ENCODE data around the gene KANK2. TPM values are rescaled to one million over a fixed set of nuclear protein-coding genes. Genes with fewer than 3 reads are reported as not detected.
A peak's percentile ranks its signal among the peaks of the same experiment; 100 is the strongest.

KANK2 gene
- total RNA-seq (under 1 TPM; 0.63 to 0.72 TPM), total RNA-seq (0.30 to 0.81 reads per million in 2 donors)

- DNase-seq (peak; percentile 65 to 71 (median 67)), ATAC-seq (peak; percentile 94)
- Mint-ChIP-seq H3K4me3 (peak within 1 kb of the TSS; percentile 81), H3K27ac (no peak within 1 kb of the TSS), H3K36me3 (ENCODE audit: low read depth) (no peaks in the 10 kb centered on the region), H3K4me1 (peaks cover 9% of the 10 kb centered on the region), H3K27me3 (peaks cover 16% of the 10 kb centered on the region)
- no peaks in the 10 kb centered on the region for H3K9me3 ChIP-seq (ENCODE audit: control insufficient read depth, low read length, poor library complexity, severe bottlenecking)
These were observed at the start of gene KANK2 for GRCh38 chr19:11197291-11198174. Gene KANK2, minus strand, starts transcription at chr19:11197545. Its CDS starts 3,034 bp downstream, at chr19:11194511.

- H3K4me1 Mint-ChIP-seq: peaks cover 10% of the 10 kb centered on the region
- H3K27ac Mint-ChIP-seq: no peak overlapping the region
These were observed 49.6 kb upstream of the KANK2 start for GRCh38 chr19:11246941-11247340.

GRCh38 chr19:11244846-11245589, 47.7 kb upstream of the KANK2 start:
- no peaks in the 10 kb centered on the region for H3K9me3 ChIP-seq (ENCODE audit: control insufficient read depth, low read length, poor library complexity, severe bottlenecking)
- no peak overlapping the region for H3K27ac Mint-ChIP-seq
- DNase-seq: no peak
- peaks cover 35% of the 10 kb centered on the region for H3K27me3 Mint-ChIP-seq
- no peak for ATAC-seq
- peaks cover 2% of the 10 kb centered on the region for H3K36me3 Mint-ChIP-seq (ENCODE audit: low read depth)
- H3K4me3 Mint-ChIP-seq: no peak overlapping the region
- H3K4me1 Mint-ChIP-seq: peaks cover 10% of the 10 kb centered on the region

More at GRCh38 chr19:11246941-11247340, 49.6 kb upstream of the KANK2 start:
- H3K9me3 ChIP-seq (ENCODE audit: control insufficient read depth, low read length, poor library complexity, severe bottlenecking): no peaks in the 10 kb centered on the region
- no peak overlapping the region for H3K4me3 Mint-ChIP-seq
- H3K36me3 Mint-ChIP-seq (ENCODE audit: low read depth): peaks cover 2% of the 10 kb centered on the region
- DNase-seq (no peak), ATAC-seq (no peak)
- H3K27me3 Mint-ChIP-seq: peaks cover 25% of the 10 kb centered on the region

- no peak overlapping the region for H3K27ac Mint-ChIP-seq
- H3K9me3 ChIP-seq (ENCODE audit: control insufficient read depth, low read length, poor library complexity, severe bottlenecking): no peaks in the 10 kb centered on the region
- peaks cover 10% of the 10 kb centered on the region for H3K4me1 Mint-ChIP-seq
- H3K4me3 Mint-ChIP-seq: no peak overlapping the region
- H3K27me3 Mint-ChIP-seq: peaks cover 35% of the 10 kb centered on the region
- H3K36me3 Mint-ChIP-seq (ENCODE audit: low read depth): peaks cover 2% of the 10 kb centered on the region
- no peak for DNase-seq
- no peak for ATAC-seq
These were observed 46.4 kb upstream of the KANK2 start for GRCh38 chr19:11243798-11244169.

- H3K36me3 Mint-ChIP-seq (ENCODE audit: low read depth): peaks cover 2% of the 10 kb centered on the region
- ATAC-seq: peak; percentile 98
- peak; percentile 73 to 79 (median 78) for DNase-seq
- peaks cover 10% of the 10 kb centered on the region for H3K4me1 Mint-ChIP-seq
- H3K4me3 Mint-ChIP-seq: no peak overlapping the region
- no peaks in the 10 kb centered on the region for H3K9me3 ChIP-seq (ENCODE audit: control insufficient read depth, low read length, poor library complexity, severe bottlenecking)
- no peak overlapping the region for H3K27ac Mint-ChIP-seq
- peaks cover 30% of the 10 kb centered on the region for H3K27me3 Mint-ChIP-seq
These were observed 45.8 kb upstream of the KANK2 start for GRCh38 chr19:11242864-11243797.

GRCh38 chr19:11242025-11242424, 44.7 kb upstream of the KANK2 start:
- Mint-ChIP-seq H3K27ac (no peak overlapping the region), H3K4me3 (no peak overlapping the region), H3K4me1 (peaks cover 10% of the 10 kb centered on the region), H3K27me3 (peaks cover 30% of the 10 kb centered on the region), H3K36me3 (ENCODE audit: low read depth) (peaks cover 2% of the 10 kb centered on the region)
- no peak for ATAC-seq
- no peak for DNase-seq
- H3K9me3 ChIP-seq (ENCODE audit: control insufficient read depth, low read length, poor library complexity, severe bottlenecking): no peaks in the 10 kb centered on the region

GRCh38 chr19:11240008-11240444, 42.7 kb upstream of the KANK2 start:
- ATAC-seq (no peak), DNase-seq (no peak)
- Mint-ChIP-seq H3K36me3 (ENCODE audit: low read depth) (no peaks in the 10 kb centered on the region), H3K27ac (no peak overlapping the region), H3K4me3 (no peak overlapping the region), H3K4me1 (peaks cover 6% of the 10 kb centered on the region), H3K27me3 (peaks cover 24% of the 10 kb centered on the region)
- H3K9me3 ChIP-seq (ENCODE audit: control insufficient read depth, low read length, poor library complexity, severe bottlenecking): no peaks in the 10 kb centered on the region

- Mint-ChIP-seq H3K27me3 (peaks cover 24% of the 10 kb centered on the region), H3K4me3 (no peak within 1 kb of the TSS), H3K4me1 (peaks cover 6% of the 10 kb centered on the region), H3K27ac (no peak within 1 kb of the TSS), H3K36me3 (ENCODE audit: low read depth) (no peaks in the 10 kb centered on the region)
- no peaks in the 10 kb centered on the region for H3K9me3 ChIP-seq (ENCODE audit: control insufficient read depth, low read length, poor library complexity, severe bottlenecking)
- no peak for DNase-seq
- no peak for ATAC-seq
These were observed 42.1 kb upstream of the KANK2 start, which contains the start of gene ANGPTL8 for GRCh38 chr19:11239377-11240000. Gene ANGPTL8, plus strand, starts transcription at chr19:11239619. Its CDS starts 19 bp downstream, at chr19:11239638.

- Mint-ChIP-seq H3K27ac (no peak overlapping the region), H3K36me3 (ENCODE audit: low read depth) (no peaks in the 10 kb centered on the region), H3K4me1 (peaks cover 6% of the 10 kb centered on the region), H3K4me3 (no peak overlapping the region), H3K27me3 (peaks cover 24% of the 10 kb centered on the region)
- ATAC-seq: no peak
- no peaks in the 10 kb centered on the region for H3K9me3 ChIP-seq (ENCODE audit: control insufficient read depth, low read length, poor library complexity, severe bottlenecking)
- no peak for DNase-seq
These were observed 41.5 kb upstream of the KANK2 start for GRCh38 chr19:11238781-11239376.

GRCh38 chr19:11238041-11238440, 40.7 kb upstream of the KANK2 start:
- Mint-ChIP-seq H3K36me3 (ENCODE audit: low read depth) (no peaks in the 10 kb centered on the region), H3K4me1 (peaks cover 3% of the 10 kb centered on the region), H3K27ac (no peak overlapping the region), H3K27me3 (peaks cover 17% of the 10 kb centered on the region), H3K4me3 (no peak overlapping the region)
- H3K9me3 ChIP-seq (ENCODE audit: control insufficient read depth, low read length, poor library complexity, severe bottlenecking): no peaks in the 10 kb centered on the region
- DNase-seq (no peak), ATAC-seq (no peak)

GRCh38 chr19:11237321-11237720, 40.0 kb upstream of the KANK2 start:
- no peak overlapping the region for H3K4me3 Mint-ChIP-seq
- peaks cover 12% of the 10 kb centered on the region for H3K27me3 Mint-ChIP-seq
- H3K27ac Mint-ChIP-seq: no peak overlapping the region
- H3K9me3 ChIP-seq (ENCODE audit: control insufficient read depth, low read length, poor library complexity, severe bottlenecking): no peaks in the 10 kb centered on the region
- peaks cover 3% of the 10 kb centered on the region for H3K4me1 Mint-ChIP-seq
- no peak for ATAC-seq
- DNase-seq: no peak
- no peaks in the 10 kb centered on the region for H3K36me3 Mint-ChIP-seq (ENCODE audit: low read depth)

Measured in T-helper 17 cell (primary cell).